RWPE1 (cell line): Measurements from ENCODE around the gene STK4.

ENCODE experiments used
- CTCF ChIA-PET: fragments of 350-600 bp; sonication (Branson Sonifier 250); formaldehyde crosslinking; extraction: SDS; loops from one replicate; lab custom pipeline; 2021; lab: Yijun Ruan, JAX
- POLR2A ChIA-PET: fragments of 400-600 bp; formaldehyde crosslinking; extraction: SDS; loops from one replicate; lab custom pipeline; 2020; ENCODE audit warnings: antibody characterized with exemption; ENCODE audit not compliant: low non-redundant PET; lab: Yijun Ruan, JAX
- DNase-seq: peaks from one replicate; pipeline ENCODE4 v3.0.0; 2012; ENCODE audit warnings: low spot score
- H3K27ac ChIP-seq: fragments of 450-650 bp; 2 replicates; pipeline ENCODE4 v1.5.1; 2017
- TF ChIP-seq, protein P1 (sequence below): fragments of 450-650 bp; conservative IDR thresholded peaks from 2 replicates; pipeline ENCODE4 v1.5.1; 2017; ENCODE audit warnings: low read depth, mild to moderate bottlenecking

Gene STK4

DNA sequence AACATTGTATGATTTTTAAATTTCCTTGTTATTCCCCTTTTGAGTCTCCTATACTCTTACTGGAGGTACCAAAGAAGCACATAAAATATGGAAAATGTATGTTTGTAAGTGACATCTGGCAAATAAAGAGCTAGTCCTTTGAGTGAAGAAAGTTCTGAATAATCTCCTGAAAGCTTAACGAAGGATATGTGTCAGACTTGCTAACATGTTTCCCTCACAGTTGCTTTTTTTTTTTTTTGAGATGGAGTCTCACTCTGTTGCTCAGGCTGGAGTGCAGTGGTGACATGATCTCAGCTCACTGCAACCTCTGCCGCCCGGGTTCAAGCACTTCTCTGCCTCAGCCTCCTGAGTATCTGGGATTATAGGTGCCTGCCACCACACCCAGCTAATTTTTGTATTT is 63.6 kb downstream of the STK4 start:
- CTCF ChIA-PET, result no interaction called here
- H3K27ac ChIP-seq, result no peak overlapping the region
- POLR2A ChIA-PET, result interaction anchor here (0.7 kb wide), 2 partner anchors 10 to 21 kb away, joined by 3 read pairs; no protein-coding TSS in a partner anchor
- TF ChIP-seq, protein P1, sequence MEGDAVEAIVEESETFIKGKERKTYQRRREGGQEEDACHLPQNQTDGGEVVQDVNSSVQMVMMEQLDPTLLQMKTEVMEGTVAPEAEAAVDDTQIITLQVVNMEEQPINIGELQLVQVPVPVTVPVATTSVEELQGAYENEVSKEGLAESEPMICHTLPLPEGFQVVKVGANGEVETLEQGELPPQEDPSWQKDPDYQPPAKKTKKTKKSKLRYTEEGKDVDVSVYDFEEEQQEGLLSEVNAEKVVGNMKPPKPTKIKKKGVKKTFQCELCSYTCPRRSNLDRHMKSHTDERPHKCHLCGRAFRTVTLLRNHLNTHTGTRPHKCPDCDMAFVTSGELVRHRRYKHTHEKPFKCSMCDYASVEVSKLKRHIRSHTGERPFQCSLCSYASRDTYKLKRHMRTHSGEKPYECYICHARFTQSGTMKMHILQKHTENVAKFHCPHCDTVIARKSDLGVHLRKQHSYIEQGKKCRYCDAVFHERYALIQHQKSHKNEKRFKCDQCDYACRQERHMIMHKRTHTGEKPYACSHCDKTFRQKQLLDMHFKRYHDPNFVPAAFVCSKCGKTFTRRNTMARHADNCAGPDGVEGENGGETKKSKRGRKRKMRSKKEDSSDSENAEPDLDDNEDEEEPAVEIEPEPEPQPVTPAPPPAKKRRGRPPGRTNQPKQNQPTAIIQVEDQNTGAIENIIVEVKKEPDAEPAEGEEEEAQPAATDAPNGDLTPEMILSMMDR, result no peak
- no peak for DNase-seq

DNA sequence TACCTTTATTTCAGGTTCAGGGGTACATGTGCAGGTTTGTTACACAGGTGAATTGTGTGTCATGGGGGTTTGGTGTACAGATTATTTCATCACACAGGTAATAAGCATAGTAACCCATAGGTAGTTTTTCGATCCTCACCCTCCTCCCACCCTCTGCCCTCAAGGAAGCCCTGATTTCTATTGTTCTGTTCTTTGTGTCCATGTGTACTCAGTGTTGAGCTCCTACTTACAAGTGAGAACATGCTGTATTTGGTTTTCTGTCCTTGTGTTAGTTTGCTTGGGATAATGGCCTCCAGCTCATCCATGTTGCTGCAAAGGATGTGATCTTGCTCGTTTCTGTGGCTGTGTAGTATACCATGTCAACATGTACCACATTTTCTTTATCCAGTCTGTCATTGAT is 66.0 kb downstream of the STK4 start:
- no peak overlapping the region for H3K27ac ChIP-seq
- ChIA-PET POLR2A (interaction anchor here (0.6 kb wide), 1 partner anchor 52 kb away, joined by 3 read pairs; no protein-coding TSS in a partner anchor), CTCF (no interaction called here)
- TF ChIP-seq, protein P1, result no peak
- DNase-seq, result no peak

DNA sequence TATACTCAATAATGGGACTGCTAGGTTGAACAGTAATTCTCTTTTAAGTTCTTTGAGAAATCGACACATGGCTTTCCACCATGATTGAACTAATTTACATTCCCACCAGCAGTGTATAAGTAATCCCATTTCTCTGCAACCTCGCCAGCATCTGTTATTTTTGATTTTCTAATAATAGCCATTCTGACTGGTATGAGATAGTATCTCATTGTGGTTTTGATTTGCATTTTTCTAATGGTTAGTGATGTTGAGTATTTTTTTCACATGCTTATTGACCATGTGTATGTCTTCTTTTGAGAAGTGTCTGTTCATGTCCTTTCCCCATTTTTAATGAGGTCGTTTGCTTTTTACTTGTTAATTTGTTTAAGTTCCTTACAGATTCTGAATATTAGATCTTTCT is 66.5 kb downstream of the STK4 start:
- DNase-seq, result no peak
- no peak overlapping the region for H3K27ac ChIP-seq
- ChIA-PET POLR2A (no interaction called here), CTCF (no interaction called here)
- TF ChIP-seq, protein P1, result no peak

DNA sequence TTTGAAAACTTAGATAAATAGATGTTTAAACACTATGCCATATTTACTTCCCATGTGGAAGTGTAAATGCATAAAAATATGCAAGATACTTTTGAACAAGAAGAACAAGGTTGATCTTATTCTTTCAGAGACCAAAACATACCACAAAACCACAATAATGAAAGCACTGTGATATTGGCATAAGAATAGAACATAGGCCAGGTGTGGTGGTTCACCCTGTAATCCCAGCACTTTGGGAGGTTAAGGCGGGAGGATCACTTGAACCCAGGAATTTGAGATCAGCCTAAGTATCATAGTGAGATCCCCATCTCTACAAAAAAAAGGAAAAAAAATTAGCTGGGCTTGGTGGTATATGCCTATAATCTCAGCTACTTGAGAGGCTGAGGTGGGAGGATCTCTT is 68.1 kb downstream of the STK4 start:
- CTCF ChIA-PET, result interaction anchor here (0.6 to 2.4 kb wide), 3 partner anchors 9 to 145 kb away, joined by 3 to 17 read pairs (median 14); no protein-coding TSS in a partner anchor
- TF ChIP-seq, protein P1, result no peak
- POLR2A ChIA-PET, result no interaction called here
- no peak for DNase-seq
- no peak overlapping the region for H3K27ac ChIP-seq

DNA sequence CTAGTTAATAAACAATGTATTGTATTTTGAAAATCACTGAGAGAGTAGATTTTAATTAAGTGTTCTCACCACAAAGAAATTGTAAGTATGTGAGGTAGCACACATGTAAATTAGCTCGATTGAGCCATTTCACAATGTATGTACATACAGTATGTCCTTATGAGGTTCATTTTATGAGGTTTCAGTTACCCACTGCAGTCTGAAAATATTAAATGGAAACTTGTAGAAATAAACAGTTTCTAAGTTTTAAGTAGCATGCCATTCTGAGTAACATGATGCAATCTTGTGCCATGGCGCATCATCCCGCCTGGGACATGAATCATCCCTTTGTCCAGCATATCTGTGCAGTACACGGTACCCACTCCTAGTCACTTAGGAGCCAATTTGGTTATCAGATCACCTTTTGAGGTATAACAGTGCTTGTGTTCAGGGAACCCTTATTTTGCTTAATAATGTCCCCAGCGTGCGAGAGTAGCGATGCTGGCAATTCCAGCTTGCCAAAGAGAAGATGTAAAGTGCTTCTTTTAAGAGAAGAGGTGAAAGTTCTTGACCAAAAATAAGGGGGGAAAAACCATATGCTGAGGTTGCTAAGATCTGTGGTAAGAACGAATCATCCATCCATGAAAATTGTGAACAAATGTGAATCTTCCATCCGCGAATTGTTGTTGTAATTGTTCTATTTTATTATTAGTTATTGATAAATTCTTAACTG is 69.9 kb downstream of the STK4 start:
- CTCF ChIA-PET, result interaction anchor here (2.0 to 2.4 kb wide), 2 partner anchors 7 to 60 kb away, joined by 14 to 17 read pairs; no protein-coding TSS in a partner anchor
- peak; percentile 69 for DNase-seq
- H3K27ac ChIP-seq, result no peak overlapping the region
- TF ChIP-seq, protein P1, result no peak
- POLR2A ChIA-PET, result no interaction called here

DNA sequence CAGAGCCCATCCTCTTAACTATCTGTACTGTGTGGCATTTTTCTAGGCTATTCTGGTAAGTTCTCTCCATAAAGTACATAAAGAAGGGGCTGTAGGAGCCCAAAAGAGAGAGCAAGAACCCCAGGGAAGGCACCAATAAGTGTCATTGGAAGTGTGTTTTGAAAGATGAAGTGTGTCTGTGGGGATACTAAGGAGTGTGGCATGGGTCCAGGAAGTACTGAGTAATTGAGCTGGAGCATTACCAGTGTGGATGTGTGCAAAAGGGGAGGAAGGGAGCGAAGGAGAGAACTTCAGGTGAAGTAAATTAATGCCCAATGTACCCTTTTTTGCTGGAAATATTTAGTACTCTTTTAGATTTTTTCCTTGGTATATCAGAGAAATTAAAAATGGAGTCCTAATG is 70.7 kb downstream of the STK4 start:
- no peak overlapping the region for H3K27ac ChIP-seq
- POLR2A ChIA-PET, result no interaction called here
- CTCF ChIA-PET, result interaction anchor here (0.5 kb wide), 1 partner anchor 253 kb away, joined by 3 read pairs; no protein-coding TSS in a partner anchor
- no peak for DNase-seq
- TF ChIP-seq, protein P1, result no peak
